ENCODE measurements around the gene PDPK1.
"Not testable (repeated sequence)": the region's sequence is repeated elsewhere in the genome, so short reads cannot be mapped to it uniquely, and the experiment has no call there.

The PDPK1 gene

DNA sequence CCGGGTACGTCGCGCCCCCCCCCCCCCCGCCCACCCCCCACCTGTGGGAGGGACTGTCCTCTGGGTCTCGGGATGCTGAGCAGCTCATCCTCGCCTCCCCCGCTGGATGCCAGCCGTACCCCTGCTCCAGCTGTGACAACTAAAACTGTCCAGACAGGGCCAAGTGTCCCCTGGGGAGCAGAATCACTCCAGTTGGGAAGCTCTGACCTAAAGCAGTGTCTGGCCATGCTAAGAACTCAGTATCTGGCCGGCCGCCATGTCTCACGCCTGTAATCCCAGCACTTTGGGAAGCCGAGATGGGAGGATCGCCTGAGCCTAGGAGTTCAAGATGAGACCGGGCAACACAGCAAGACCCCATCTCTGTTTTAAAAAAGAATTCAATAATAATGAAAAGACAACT lies 83.0 kb downstream of the PDPK1 start:
- DNase-seq, result not testable (repeated sequence)

DNA sequence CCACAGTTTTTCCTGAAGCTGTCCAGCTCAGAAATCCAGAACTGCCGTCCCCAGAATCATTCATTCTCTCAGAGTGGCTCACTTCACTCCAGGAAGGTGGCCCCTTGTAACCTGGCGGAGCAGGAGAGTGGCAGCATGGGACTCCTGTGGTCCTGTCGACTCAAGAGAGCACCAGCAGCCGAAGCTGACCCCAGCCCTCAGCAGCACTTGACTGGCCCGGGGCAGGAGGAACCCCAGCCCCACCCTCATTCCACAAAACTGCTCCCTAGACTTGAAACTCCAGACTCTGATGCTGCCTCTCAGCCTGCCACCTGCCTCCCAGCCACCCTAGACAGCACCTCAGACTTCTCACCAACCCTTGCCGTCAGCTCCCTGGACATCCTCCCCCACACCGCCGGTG lies 83.6 kb downstream of the PDPK1 start:
- not testable (repeated sequence) for DNase-seq

DNA sequence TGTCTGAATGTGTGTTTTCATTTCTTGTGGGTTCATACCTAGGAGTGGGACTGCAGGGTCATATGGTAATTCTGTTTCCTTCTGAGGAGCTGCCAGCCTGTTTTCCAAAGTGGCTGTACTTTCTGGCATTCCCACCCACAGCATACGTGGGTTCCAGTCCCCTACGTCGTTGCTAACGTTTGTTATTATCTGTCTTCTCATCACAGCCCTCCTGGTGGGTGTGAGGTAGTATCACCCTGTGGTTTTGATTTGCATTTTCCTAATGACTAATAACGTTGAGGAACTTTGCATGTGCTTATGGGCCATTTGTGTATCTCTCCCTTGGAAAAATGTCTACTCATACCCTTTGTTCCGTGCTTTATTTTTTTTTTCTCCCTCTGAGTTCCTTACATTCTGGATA lies 89.3 kb downstream of the PDPK1 start:
- not testable (repeated sequence) for DNase-seq

GRCh38 chr16:2631203-2631602 lies 93.4 kb downstream of the PDPK1 start:
- DNase-seq, result not testable (repeated sequence)

DNA sequence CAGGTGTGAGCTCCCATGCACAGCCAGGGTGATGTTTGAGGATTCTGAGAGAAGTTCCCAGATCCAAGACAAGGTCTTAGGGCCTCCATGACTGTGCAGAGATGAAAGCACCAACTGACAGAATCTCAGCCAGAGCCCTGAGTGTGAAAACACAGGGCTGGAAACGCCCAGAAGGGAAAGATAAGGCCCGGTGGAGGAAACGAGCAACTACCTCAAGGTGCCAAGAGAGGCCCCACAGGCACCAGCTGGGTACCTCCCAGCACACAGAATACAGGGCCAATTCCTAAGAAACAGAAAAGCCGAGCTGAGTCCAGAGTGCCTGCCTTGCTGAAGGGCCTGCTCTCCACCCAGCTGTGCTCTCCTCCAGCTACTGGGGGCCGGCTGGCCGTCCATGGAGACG lies 94.5 kb downstream of the PDPK1 start:
- not testable (repeated sequence) for DNase-seq

GRCh38 chr16:2639071-2639721 lies 101.4 kb downstream of the PDPK1 start:
- DNase-seq, result not testable (repeated sequence)

- DNase-seq, result not testable (repeated sequence)
Measured at GRCh38 chr16:2639722-2640072, 101.9 kb downstream of the PDPK1 start.

DNA sequence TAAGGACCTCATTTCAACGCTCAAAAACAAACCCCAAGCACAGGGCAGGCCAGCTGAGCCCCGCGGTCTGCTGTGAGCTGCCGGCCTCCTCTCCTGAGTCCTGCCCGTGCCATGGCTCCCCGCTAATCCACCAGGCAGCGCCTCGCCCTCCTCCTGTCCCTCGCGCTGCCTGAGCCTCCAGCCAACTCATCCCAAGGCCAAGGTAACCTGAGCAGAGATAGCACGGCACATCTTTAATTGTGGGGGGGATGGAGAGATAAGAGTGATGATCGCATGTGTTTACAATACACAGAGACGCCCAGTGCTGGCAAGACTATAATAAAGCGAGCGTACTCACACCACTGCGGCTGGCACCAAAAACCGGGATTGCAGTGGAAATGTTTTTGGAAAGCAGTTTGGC lies 104.7 kb downstream of the PDPK1 start:
- not testable (repeated sequence) for DNase-seq

DNA sequence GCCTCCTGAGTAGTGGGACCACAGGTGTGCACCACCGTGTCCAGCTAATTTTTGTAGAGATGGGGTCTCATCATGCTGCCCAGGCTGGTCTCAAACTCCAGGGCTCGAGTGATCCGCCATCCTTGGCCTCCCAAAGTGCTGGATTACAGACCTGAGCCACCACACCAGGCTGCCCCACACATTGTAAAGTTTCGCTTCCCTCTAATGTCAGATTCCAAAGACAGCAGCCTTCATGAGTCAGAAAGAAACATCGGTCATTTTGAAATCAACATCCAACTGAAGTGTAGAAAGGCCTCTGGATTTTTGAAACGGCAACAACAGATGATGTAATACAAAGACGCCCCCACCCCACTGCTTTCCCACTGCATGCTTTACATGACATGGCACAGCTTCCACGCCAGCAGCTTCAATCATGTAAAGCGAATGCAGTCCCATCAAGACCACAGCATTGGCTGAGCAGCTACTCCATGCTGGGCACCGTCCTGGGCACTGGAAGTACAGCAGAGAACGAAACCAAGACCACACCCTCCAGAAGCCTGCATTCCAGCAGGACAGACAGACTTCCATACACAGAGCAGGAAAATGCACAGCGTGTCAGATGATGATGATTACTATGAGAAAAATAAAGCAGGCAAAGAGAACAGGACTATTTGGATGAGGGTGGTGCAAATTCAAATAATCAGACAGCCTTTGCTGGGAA lies 107.1 kb downstream of the PDPK1 start:
- not testable (repeated sequence) for DNase-seq

- DNase-seq, result not testable (repeated sequence)
Measured at GRCh38 chr16:2651268-2651871, 113.5 kb downstream of the PDPK1 start.

Data from NCI-H146 (cell line).